HUES6 (cell line): ENCODE results near the gene C1QTNF1.

Source experiments
- H3K27ac ChIP-seq: 2 replicates; pipeline ENCODE4 v1.7.0; 2013; ENCODE audit warnings: low read depth, mild to moderate bottlenecking, low read length, inconsistent platforms
- H3K27me3 ChIP-seq: 2 replicates; pipeline ENCODE4 v1.6.1; 2013; ENCODE audit warnings: low read length; ENCODE audit not compliant: control insufficient read depth, insufficient read depth
- H3K36me3 ChIP-seq: 2 replicates; pipeline ENCODE4 v1.6.1; 2013; ENCODE audit warnings: low read length; ENCODE audit not compliant: control insufficient read depth, insufficient read depth
- H3K4me1 ChIP-seq: 2 replicates; pipeline ENCODE4 v1.6.1; 2013; ENCODE audit warnings: low read length; ENCODE audit not compliant: control insufficient read depth, insufficient read depth
- H3K4me3 ChIP-seq: 2 replicates; pipeline ENCODE4 v1.5.1; 2013; ENCODE audit warnings: low read depth, low read length
- H3K9ac ChIP-seq: one replicate; pipeline ENCODE4 v1.6.1; 2013; ENCODE audit warnings: mild to moderate bottlenecking, low read length
- H3K9me3 ChIP-seq: 2 replicates; pipeline ENCODE4 v1.6.1; 2013; ENCODE audit warnings: low read depth, low read length; ENCODE audit not compliant: control insufficient read depth, insufficient read depth

Gene C1QTNF1

DNA sequence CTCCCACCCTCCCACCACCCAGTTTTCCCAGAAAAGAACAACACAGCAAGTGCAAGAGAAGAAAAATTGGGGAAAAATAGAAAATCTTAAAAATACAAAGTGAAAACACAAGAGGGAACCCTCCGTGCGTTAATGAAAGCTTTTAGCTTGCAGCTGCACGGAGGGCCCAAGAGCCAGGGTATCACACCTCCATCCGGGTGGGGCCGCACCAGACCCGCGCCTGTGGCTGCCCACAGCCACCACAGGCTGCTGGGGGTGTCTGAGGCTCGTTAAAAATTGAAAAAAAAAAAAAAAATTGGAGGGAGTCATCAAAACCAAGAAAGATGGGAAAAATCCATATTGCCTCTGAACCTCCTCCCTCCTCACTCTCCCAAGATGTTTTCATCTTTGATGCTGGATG is 69.3 kb downstream of the C1QTNF1 start:
- H3K9ac ChIP-seq, result no peak overlapping the region
- H3K36me3 ChIP-seq, result peaks cover 3% of the 10 kb centered on the region; the same call in 1 of the 2 replicates
- H3K4me1 ChIP-seq, result peaks cover 6% of the 10 kb centered on the region; the same call in 1 of the 2 replicates
- no peak overlapping the region for H3K4me3 ChIP-seq
- no peaks in the 10 kb centered on the region for H3K9me3 ChIP-seq
- peaks cover 14% of the 10 kb centered on the region; the same call in 1 of the 2 replicates for H3K27me3 ChIP-seq
- H3K27ac ChIP-seq, result no peak overlapping the region

DNA sequence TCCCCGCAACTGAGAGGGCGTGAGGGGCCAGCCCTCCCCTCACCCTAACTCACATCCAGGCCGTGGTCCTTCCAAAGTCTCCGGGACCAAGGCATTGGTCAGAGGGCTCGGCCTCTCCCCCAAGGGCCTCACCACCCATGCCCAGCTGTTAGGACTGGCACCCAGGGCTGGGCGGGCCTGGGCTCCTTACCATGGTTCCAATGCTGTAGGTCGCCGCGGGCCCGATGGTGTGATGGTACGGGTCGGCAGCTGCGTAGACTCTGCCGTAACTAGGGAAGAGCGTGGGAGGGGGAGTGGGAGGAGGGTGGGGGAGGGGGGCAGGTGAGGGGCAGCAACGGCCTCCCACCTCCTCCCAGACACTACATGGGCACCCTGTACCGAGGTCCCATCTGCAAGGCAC is 70.3 kb downstream of the C1QTNF1 start:
- H3K36me3 ChIP-seq, result no peaks in the 10 kb centered on the region
- H3K9ac ChIP-seq, result no peak overlapping the region
- peaks cover 7% of the 10 kb centered on the region; the same call in 1 of the 2 replicates for H3K4me1 ChIP-seq
- no peak overlapping the region for H3K4me3 ChIP-seq
- H3K27ac ChIP-seq, result no peak overlapping the region
- peaks cover 18% of the 10 kb centered on the region; the same call in 1 of the 2 replicates for H3K27me3 ChIP-seq
- H3K9me3 ChIP-seq, result no peaks in the 10 kb centered on the region

GRCh38 chr17:79095345-79096055 is 71.5 kb downstream of the C1QTNF1 start:
- H3K9me3 ChIP-seq, result no peaks in the 10 kb centered on the region
- peaks cover 18% of the 10 kb centered on the region; the same call in 1 of the 2 replicates for H3K27me3 ChIP-seq
- H3K4me3 ChIP-seq, result no peak overlapping the region
- H3K4me1 ChIP-seq, result peaks cover 7% of the 10 kb centered on the region; the same call in 1 of the 2 replicates
- no peak overlapping the region for H3K9ac ChIP-seq
- H3K36me3 ChIP-seq, result no peaks in the 10 kb centered on the region
- no peak overlapping the region for H3K27ac ChIP-seq

DNA sequence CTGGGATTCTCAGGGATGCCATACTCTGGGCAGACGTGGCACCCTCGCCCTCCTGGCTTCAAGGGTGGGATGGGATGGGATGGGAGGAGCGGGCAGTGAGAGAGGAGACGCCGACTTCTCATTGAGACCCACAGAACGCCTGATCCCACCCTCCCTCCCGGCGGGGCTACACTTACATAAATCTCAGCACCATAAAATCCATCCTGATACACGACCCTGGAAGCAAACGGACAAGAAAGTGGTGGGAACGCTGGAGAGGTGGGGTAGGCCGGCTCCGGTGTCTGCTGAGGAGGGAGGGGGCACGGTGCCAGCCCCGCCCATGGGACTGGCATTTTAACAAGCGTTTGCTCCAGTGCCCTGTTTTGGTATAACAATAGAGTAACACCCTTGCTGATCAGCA is 72.5 kb downstream of the C1QTNF1 start:
- peaks cover 18% of the 10 kb centered on the region; the same call in 1 of the 2 replicates for H3K27me3 ChIP-seq
- H3K36me3 ChIP-seq, result no peaks in the 10 kb centered on the region
- H3K27ac ChIP-seq, result no peak overlapping the region
- peaks cover 7% of the 10 kb centered on the region; the same call in 1 of the 2 replicates for H3K4me1 ChIP-seq
- H3K9ac ChIP-seq, result no peak overlapping the region
- H3K9me3 ChIP-seq, result no peaks in the 10 kb centered on the region
- H3K4me3 ChIP-seq, result no peak overlapping the region

GRCh38 chr17:79097226-79098055 is 73.5 kb downstream of the C1QTNF1 start:
- peaks cover 7% of the 10 kb centered on the region; the same call in 1 of the 2 replicates for H3K4me1 ChIP-seq
- no peak overlapping the region for H3K27ac ChIP-seq
- no peaks in the 10 kb centered on the region for H3K36me3 ChIP-seq
- no peaks in the 10 kb centered on the region for H3K9me3 ChIP-seq
- peak overlapping the region; percentile 55 for H3K4me3 ChIP-seq
- H3K27me3 ChIP-seq, result peaks cover 18% of the 10 kb centered on the region; the same call in 1 of the 2 replicates
- no peak overlapping the region for H3K9ac ChIP-seq

- Histone ChIP-seq H3K27ac (no peak overlapping the region), H3K9me3 (no peaks in the 10 kb centered on the region), H3K4me1 (peaks cover 7% of the 10 kb centered on the region; the same call in 1 of the 2 replicates), H3K4me3 (no peak overlapping the region), H3K9ac (no peak overlapping the region), H3K27me3 (peaks cover 18% of the 10 kb centered on the region; the same call in 1 of the 2 replicates), H3K36me3 (no peaks in the 10 kb centered on the region)
Observed at GRCh38 chr17:79098282-79098867, 74.4 kb downstream of the C1QTNF1 start.
